GM12801 (cell line): Measurements from ENCODE around the gene PRORP.

ENCODE experiments used
- TF ChIP-seq, protein P1 (sequence below): IDR thresholded peaks from one replicate; pipeline ENCODE4 v1.5.1; 2011; ENCODE audit warnings: control low read depth; ENCODE audit not compliant: insufficient read length; ENCODE audit errors: extremely low read depth

Gene PRORP

DNA sequence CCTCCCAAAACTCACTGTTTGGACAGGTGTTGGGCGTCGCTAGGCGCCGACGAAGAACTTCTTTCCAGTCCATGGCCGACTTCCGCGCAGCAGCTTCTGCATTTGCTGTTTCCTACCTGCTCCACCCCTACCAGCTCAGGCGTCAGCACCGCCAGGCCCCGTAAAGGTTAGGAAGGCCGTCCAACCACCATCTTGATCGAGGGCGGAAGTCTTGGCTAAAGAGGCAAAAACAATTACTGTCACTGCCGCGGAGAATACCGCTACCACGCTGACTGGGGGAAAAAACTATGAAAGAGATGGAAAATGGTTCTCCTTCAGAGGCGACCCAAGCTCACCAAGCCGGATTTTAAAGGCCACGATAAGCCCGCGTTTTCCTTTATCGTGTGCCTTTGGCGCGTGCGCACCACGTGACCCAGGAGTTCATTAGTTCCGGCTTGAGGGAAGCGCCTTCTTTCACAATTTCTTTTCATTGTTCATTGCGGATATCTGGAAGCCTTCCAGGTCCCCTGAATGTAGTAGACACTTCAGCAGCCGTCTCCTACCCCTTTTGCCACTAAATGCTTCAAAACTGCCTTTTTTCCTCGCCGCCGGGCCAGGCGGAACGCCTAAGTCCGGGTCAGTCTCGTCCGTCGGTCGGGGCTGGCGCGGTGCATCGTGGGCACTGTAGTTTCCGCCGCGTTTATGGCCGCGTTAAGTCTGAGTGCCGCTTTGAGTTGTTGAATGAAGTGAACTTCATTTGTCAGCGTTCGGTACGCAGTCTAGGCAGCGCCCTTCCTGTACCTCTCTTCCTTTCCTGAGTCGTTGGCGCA lies at the start of gene PRORP, which contains the start of gene PPP2R3C:
Gene PRORP, plus strand, starts transcription at position 666 of the 809 bp plus-strand sequence. CDS start 694 bp downstream, outside the sequence.
Gene PPP2R3C, minus strand, starts transcription at position 104 of the 809 bp plus-strand sequence. Its CDS starts 31 bp downstream, at position 73.
- TF ChIP-seq, protein P1, sequence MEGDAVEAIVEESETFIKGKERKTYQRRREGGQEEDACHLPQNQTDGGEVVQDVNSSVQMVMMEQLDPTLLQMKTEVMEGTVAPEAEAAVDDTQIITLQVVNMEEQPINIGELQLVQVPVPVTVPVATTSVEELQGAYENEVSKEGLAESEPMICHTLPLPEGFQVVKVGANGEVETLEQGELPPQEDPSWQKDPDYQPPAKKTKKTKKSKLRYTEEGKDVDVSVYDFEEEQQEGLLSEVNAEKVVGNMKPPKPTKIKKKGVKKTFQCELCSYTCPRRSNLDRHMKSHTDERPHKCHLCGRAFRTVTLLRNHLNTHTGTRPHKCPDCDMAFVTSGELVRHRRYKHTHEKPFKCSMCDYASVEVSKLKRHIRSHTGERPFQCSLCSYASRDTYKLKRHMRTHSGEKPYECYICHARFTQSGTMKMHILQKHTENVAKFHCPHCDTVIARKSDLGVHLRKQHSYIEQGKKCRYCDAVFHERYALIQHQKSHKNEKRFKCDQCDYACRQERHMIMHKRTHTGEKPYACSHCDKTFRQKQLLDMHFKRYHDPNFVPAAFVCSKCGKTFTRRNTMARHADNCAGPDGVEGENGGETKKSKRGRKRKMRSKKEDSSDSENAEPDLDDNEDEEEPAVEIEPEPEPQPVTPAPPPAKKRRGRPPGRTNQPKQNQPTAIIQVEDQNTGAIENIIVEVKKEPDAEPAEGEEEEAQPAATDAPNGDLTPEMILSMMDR, result no peak

DNA sequence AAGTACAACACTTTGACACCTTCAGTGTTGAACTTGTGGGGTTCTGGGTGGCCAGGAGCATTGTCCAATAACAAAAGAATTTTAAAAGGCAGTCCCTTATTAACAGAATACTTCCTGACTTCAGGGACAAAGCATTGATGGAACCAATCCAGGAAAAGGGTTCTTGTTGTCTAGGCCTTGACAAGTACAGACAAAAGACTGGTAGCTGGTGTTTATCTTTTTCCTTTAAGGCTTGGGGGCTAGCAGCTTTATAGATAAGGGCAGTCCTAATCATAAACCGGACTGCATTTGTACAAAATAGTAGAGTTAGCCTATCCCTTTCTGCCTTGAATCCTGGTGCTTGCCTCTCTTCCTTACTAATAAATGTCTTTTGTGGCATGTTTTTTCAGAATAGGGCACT lies 48.9 kb upstream of the PRORP start:
- TF ChIP-seq, protein P1, result no peak

DNA sequence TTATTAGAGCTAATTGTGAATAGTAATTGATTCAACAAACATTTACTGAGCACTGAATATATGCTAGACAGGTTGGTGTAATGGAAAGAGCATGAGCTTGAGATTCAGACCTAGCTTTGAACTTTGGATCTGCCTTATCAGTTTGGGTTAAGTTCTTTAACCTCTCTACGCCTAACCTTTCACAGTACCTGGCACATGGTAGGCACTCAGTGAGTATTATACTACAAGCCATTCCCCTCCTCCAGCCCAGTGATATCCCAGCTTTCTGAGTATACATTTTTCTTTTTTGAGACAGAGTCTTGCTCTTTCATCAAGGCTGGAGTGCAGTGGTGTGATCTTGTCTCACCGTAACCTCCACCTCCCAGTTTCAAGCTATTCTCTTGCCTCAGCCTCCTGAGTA lies 44.3 kb upstream of the PRORP start:
- TF ChIP-seq, protein P1, result no peak

DNA sequence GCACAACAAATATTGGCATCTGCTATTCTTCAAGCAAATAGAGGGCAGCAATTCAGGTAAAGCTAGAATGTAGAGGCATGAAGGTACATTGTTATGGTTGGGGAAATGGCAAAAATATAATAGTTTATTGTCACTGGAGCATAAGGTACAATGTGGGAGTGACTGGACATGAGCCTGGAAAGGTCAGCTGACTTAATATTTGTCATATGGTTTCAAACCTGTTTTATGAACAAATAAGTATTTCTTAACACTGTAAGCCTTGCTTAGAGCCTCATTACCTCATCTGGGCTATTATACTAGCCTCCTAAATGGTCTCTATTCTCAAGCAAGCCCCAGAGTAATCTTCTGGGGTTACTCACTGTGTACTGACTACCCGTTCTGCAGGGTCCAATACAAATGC lies 42.6 kb upstream of the PRORP start:
- TF ChIP-seq, protein P1, result no peak

DNA sequence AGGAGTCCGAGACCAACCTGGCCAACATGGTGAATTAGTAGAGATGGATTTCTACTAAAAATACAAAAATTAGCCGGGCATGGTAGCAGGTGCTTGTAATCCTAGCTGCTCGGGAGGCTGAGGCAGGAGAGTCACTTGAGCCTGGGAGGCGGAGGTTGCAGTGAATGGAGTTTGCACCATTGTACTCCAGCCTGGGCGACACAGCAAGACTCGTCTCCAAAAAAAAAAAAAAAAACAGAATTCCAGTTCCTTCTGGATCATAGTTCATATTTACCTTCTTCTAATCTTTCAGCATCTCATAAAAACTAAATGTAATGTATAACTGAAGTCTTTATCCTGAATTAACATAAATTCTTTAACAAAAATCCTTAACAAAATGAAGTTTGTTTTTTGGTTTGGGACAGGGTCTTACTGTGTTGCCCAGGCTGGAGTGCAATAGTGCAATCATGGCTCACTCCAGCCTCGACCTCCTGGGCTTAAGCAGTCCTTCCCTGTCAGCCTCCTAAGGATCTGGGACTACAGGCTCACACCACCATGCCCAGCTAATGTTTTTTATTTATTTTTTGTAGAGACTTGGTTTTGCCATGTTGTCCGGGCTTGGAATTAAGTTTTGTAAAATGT lies 38.7 kb upstream of the PRORP start:
- TF ChIP-seq, protein P1, result no peak

DNA sequence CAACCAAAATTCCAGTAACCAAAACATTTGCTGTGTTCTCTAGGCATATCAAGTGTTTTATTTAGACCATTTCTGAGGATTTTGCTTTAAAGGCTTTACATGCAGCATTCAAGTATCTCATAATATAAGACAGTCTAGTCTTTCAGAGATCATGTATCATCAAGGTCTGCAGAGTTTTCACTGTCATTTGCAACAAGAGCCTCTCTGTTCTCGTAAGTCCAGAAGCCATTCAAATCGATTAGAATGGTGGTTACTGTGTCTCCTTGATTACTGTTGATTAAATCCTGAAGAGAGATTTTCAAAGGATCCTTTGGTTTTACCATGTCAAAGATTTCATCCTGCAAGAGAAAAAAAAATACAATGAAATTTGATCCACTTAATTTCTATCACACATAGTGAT lies 36.9 kb upstream of the PRORP start:
- TF ChIP-seq, protein P1, result no peak

DNA sequence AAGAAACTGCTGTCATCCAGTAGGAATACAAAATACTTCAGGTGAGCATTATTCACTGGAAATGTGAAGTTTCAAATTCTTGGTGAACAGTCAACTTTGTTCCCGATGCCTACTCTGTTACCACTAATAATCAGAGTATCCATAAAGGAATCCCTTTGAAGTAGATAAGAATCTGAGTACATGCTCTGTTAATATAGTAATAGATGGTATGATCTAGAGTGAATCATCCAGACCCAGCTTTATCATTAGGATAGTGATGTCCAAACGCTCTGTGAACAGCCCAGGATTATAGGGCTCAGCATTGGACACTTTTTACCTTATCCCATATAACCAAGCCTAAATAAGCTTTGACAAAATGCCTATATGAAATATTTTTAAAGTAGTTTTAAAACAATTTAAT lies 33.8 kb upstream of the PRORP start:
- TF ChIP-seq, protein P1, result no peak
